Measurements from ENCODE around the gene RRAS2. TPM values are rescaled to one million over a fixed set of nuclear protein-coding genes. Genes with fewer than 3 reads are reported as not detected.
"Not testable (repeated sequence)": the region's sequence is repeated elsewhere in the genome, so short reads cannot be mapped to it uniquely, and the experiment has no call there.

The RRAS2 gene
- total RNA-seq, 1 donor from 2014 or later = 142 TPM

DNA sequence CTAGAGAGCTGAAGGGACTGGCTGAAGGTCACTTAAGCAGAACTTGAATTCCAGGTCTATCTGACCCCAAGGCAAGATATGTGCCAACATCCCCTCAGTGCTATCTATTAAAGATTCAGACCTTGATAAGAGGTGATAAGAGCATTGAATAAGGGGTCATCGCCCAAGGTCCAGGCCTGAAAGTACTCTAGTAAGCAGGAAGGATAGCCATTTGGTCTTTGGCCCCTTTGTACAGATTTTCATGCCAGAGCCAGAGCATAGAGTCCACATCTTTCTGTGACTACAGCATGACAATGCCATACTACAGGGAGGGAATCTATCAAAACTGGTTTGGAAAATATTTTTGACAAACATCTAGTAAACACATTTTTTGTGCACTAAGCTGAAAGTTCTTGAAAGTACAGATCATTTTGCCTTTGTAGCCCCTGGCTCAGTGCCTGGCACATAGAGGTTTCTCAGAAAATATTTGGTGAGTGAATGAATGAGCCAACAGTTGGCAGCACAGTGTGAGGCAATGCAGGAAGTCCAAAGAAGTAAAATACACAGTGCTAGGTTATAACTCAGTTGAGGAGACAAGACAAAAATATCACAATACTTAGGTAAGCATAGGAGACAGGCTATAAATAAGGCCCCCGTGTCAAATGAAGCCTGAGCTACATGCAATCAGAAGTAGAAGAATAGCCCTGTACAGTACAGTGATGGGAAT is 15.1 kb upstream of the RRAS2 start:
- DNase-seq (ENCODE audit: low spot score) = no peak
- intact Hi-C loops (cut with DNase I) = loop anchor here (2.0 kb wide), 1 partner anchor 49 kb away; no protein-coding TSS in a partner anchor

DNA sequence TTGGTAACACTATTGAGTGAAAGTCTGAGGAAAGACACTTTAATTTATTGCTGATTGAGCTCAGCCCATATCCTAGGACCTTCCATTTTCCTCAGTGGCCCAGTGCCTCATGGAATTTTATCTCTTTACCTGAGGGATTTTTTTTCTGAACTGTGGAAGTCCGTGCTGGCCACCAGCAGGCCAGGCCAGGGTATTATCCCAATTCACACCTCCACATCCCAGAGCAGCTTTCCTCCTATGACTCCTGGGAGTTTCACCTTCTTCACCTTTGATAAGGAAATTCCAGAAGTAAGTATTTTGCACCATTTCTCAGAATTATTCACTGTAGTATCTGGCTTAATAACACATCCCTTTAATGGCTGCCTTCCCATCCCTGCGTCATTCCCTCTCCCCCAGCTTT is 13.0 kb upstream of the RRAS2 start:
- DNase-seq (ENCODE audit: low spot score) = no peak
- intact Hi-C loops (cut with DNase I) = no loop called here

GRCh38 chr11:14371249-14371648 is 12.3 kb upstream of the RRAS2 start:
- no peak for DNase-seq (ENCODE audit: low spot score)
- intact Hi-C loops (cut with DNase I) = no loop called here

DNA sequence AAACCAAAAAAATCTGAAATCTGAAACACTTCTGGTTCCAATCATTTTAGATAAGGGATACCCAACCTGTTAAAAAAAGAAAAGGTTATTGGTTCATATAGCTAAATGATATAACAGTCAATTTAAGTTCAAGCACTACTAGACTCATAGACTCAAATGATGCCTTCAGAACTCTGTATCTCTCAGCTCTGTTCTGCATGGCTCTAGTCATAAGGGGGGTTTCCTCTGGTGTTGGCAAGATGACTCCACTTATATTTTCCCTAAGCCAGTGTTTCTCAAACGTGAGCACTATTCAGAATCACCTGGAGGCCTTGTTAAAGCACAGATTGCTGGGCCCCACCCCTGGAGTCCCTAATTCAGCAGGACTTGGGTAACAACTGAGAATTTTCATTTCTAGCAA is 11.5 kb upstream of the RRAS2 start:
- intact Hi-C loops (cut with DNase I) = no loop called here
- DNase-seq (ENCODE audit: low spot score) = no peak

- DNase-seq (ENCODE audit: low spot score) = no peak
- intact Hi-C loops (cut with DNase I) = no loop called here
Observed at GRCh38 chr11:14369598-14369997, 10.6 kb upstream of the RRAS2 start.

DNA sequence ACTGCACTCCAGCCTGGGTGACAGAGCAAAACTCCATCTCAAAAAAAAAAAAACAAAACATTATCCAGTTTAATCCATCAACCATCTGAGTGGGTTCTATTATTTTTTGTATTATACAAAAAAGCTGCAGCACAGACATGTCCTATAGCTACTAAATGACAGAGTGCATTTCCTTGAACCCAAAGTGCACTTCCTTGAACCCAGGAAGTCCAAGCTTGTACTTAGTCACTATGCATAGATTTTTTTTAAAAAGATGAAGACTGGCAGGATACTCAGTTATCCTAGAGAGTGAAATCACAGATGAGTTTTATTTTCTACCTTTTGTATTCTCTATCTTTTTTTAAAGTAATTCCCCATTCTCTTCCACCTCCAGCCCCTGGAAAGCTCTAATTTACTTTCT is 8.0 kb upstream of the RRAS2 start:
- DNase-seq (ENCODE audit: low spot score) = no peak
- intact Hi-C loops (cut with DNase I) = no loop called here

DNA sequence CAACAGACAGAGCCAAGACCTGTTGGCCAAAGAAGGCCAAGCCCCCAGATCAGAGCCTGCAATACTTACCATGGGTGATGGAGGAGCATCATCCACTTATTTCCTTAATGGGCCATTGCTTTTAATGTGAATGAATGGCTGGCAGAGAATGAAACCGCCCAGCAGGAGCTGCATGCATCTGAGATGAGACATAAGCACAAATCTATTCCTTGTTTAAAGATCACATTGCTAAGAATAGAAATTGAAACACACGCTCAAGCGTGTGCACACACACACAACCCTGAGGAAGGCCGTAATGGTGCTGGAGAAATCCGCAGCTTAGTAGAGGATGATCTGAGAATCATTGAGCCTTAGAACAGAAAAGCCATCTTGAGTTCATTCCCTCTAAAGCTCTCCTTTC is 5.3 kb upstream of the RRAS2 start:
- intact Hi-C loops (cut with DNase I) = no loop called here
- DNase-seq (ENCODE audit: low spot score) = no peak

DNA sequence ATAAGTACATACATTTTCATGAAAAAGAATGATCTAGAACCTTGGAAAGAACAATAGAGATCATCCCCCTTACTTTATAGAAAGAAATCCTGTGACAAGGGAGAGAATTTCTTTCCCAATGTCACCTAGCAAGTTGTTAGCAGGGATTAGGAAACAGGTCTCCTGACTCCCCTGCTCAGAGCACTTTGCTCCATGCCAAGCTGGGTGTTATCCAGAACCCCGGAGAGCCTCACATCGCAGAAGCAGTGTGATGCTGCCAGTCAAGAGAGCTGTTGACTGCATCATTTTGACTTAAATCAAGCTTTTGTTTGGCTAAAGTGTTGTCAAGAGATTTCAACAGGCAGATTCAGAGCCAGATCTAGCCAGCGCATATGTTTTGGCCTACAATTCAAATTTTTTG is 3.6 kb upstream of the RRAS2 start:
- DNase-seq (ENCODE audit: low spot score) = no peak
- intact Hi-C loops (cut with DNase I) = no loop called here

GRCh38 chr11:14361951-14362350 is 3.0 kb upstream of the RRAS2 start:
- intact Hi-C loops (cut with DNase I) = no loop called here
- DNase-seq (ENCODE audit: low spot score) = no peak

DNA sequence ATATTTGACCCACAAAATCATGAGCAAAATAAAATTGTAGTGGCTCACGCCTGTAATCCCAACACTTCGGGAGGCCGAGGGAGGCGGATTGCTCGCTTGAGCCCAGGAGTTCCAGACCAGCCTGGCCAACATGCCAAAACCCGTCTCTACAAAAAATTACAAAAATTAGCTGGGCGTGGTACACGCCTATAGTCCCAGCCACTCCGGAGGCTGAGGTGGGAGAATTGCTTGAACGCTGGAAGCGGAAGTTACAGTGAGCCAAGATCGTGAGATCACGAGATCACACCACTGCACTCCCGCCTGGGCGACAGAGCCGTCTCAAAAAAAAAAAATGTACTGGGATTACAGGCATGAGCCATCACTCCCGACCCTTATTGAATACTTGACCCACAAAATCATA is 2.0 kb upstream of the RRAS2 start:
- intact Hi-C loops (cut with DNase I) = no loop called here

GRCh38 chr11:14359501-14360031 is 583 bp upstream of the RRAS2 start:
- DNase-seq (ENCODE audit: low spot score) = no peak
- intact Hi-C loops (cut with DNase I) = loop anchor here (5.0 kb wide), 1 partner anchor 57 kb away; no protein-coding TSS in a partner anchor

More for the DNA sequence above, 2.0 kb upstream of the RRAS2 start:
- no peak for DNase-seq (ENCODE audit: low spot score)

- intact Hi-C loops (cut with DNase I) = loop anchor here (5.0 kb wide), 1 partner anchor 56 kb away; no protein-coding TSS in a partner anchor
- no peak for DNase-seq (ENCODE audit: low spot score)
Observed at GRCh38 chr11:14357881-14358728, 878 bp downstream of the RRAS2 start.

DNA sequence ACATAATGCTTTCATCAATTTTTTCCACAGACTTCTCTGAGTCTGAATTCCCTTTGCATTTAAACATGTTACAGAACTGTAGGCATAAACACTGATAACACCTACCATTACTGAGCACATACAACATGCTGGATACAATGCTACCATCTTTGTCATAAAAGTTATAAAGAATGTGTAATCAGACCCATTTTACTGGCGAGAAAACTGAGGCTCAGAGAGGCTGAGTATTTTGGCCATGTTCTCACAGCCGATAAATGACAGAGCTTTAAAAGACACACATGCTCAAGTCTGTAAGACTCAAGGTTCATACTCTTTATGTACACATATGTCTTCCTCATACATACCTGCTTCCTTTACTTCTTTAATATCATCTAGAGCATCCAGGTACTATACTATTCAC is 2.6 kb downstream of the RRAS2 start:
- DNase-seq (ENCODE audit: low spot score) = no peak
- intact Hi-C loops (cut with DNase I) = loop anchor here (5.0 kb wide), 1 partner anchor 54 kb away; no protein-coding TSS in a partner anchor

- not testable (repeated sequence) for DNase-seq (ENCODE audit: low spot score)
- intact Hi-C loops (cut with DNase I) = loop anchor here (5.0 kb wide), 1 partner anchor 52 kb away; no protein-coding TSS in a partner anchor
Observed at GRCh38 chr11:14354604-14355003, 4.4 kb downstream of the RRAS2 start.

DNA sequence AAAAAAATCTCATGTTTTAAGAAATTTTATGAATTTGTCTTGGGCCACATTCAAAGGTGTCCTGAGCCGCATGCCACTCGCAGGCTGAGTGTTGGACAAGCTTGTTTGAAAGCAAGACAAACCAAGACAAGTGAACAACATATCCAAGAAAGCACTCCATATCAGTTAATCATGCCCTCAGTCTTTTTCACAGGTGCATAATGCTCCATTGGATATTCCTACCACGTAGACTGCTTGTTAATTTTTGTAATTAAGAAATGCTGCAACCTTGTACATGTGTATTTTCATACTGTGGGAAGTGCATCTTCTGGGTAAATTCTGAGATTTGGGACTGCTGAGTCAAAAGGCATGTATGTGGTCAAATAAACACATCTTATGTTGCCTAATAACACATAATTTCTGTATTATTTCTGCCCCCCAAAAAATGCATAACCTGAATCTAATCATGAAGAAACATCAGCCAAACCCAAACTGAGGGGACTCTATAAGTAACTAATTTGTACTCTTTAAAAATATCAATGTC is 8.2 kb downstream of the RRAS2 start:
- DNase-seq (ENCODE audit: low spot score) = no peak
- intact Hi-C loops (cut with DNase I) = no loop called here

DNA sequence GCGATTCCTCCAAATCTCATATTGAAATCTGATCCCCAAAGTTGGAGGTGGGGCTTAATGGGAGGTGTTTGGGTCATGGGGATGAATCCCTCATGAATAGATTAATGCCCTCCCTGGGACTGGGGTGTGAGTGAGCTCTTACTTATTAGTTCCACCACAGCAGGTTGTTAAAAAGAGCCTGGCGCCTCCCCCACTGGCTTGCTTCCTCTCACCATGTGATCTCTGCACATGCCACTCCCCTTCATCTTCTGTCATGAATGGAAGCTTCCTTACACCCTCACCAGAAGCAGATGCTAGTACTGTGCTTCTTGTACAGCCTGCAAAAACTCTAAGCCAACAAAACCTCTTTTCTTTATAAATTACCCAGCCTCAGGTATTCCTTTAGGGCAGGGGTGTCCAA is 8.8 kb downstream of the RRAS2 start:
- no peak for DNase-seq (ENCODE audit: low spot score)
- intact Hi-C loops (cut with DNase I) = no loop called here

GRCh38 chr11:14347991-14348390 is 11.0 kb downstream of the RRAS2 start:
- intact Hi-C loops (cut with DNase I) = no loop called here
- DNase-seq (ENCODE audit: low spot score) = no peak

DNA sequence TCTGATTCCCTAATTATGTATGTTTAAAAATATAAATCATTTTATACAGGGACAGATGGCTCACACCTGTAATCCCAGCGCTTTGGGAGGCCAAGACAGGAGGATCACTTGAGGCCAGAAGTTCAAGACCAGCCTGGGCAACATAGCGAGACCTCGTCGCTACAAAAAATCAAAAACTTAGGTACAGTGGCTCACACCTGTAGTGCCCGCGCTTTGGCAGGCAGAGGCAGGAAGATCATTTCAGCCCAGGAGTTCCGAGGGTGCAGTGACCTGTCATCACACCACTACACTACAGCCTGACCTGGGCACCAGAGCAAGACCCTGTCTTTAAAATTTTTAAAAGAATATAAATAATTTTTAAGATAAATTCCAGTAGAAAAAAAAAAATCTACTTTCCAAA is 11.5 kb downstream of the RRAS2 start:
- intact Hi-C loops (cut with DNase I) = no loop called here
- no peak for DNase-seq (ENCODE audit: low spot score)

DNA sequence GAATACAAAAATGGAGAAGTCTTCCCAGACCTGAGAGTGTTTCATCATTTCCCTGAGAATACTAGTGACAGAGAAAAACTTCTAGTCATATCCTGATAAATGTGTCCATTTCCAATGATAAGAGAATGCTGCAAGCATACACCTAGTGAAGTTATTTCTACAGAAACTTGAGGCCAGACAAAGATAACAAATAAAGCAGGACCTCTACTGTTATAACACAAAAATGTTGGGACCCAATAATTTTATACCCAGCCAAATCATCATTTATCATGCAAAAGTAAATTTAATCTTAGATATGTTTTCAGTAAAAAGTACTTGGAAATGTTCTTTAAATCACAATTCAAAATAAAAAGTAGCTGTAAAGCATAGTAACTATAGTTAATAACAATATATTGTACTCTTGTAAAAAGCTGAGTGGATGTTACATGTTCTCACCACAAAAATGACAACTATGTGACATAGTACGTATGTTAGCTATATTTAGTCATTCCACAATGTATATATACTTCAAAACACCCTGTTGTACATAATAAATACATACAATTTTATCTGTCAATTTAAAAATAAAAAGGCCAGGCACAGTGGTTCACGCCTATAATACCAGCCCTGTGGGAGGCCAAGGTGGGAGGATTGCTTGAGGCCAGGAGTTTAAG is 12.6 kb downstream of the RRAS2 start:
- intact Hi-C loops (cut with DNase I) = no loop called here
- no peak for DNase-seq (ENCODE audit: low spot score)

- intact Hi-C loops (cut with DNase I) = no loop called here
- DNase-seq (ENCODE audit: low spot score) = no peak
Observed at GRCh38 chr11:14345668-14346067, 13.3 kb downstream of the RRAS2 start.

Data from cardiac septum (tissue), 1 donor.